ENCODE measurements around the gene PVR.

PVR gene

DNA sequence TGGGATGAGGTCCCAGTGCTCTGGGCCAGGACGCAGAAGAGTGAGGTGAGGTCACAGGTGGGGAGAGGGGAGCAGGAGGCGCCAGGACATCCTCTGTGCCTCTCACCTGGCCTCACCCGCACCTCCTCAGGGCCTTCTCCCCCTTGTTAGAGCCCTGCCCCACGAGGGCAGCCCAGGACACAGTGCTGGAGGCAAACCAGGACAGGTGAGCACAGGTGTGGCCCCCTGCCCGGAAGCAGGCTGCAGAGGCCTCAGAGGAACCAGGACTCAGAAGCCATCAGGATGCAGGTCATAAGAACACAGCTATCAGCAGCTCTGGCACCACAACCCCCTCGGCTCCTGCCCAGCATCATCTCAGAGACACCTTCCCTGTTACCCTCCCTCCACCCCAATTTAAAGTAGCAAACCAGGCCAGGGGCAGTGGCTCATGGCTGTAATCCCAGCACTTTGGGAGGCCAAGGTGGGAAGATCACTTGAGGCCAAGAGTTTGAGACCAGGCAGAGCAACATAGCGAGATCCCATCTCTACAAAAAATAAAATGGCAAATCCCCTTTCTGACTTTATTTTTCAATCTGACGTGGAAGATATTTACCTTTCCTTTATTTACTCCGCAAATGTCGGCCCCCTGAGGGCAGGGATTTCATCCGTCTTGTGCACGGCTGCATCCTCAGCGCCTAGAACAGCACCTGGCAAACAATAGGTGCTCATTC, 54.9 kb downstream of the PVR start, which contains the start of gene CEACAM16:
Gene CEACAM16 (plus strand): TSS at position 660 of the 710 bp plus-strand sequence. CDS start 2,306 bp downstream, outside the sequence.
- no peak within 1 kb of the TSS for H3K9ac ChIP-seq (ENCODE audit: low read depth, low read length)
- peaks cover 3% of the 10 kb centered on the region; the same call in 1 of the 2 replicates for H3K4me1 ChIP-seq (ENCODE audit: insufficient read depth, low read length)
- no peaks in the 10 kb centered on the region for H3K27me3 ChIP-seq (ENCODE audit: insufficient read depth, low read length)
- no peak within 1 kb of the TSS for H3K4me3 ChIP-seq (ENCODE audit: low read length)
- no peaks in the 10 kb centered on the region for H3K9me3 ChIP-seq (ENCODE audit: insufficient read depth, low read depth, low read length)
- H3K36me3 ChIP-seq (ENCODE audit: insufficient read depth, low read depth, low read length), result no peaks in the 10 kb centered on the region
- H3K27ac ChIP-seq (ENCODE audit: low read length), result no peak within 1 kb of the TSS

DNA sequence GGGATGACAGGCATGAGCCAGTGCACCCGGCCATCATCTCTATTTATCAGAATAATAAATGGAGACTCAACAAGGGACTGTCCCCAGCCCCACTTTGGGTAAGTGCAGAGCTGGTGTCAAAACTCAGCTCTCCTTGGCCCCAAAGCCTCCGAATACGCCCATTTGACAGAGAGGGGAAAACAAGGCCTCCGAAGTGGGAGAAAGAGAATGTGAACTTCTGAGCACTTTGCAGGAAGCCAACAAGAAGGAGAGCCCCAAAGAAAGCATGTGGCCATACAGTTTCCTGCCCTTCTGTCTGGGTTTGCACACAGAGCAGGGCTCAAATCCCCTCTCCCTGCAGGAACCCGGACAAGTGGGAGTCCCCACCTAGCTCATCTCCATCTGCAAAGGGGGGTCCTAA, 56.8 kb downstream of the PVR start:
- Histone ChIP-seq H3K27me3 (ENCODE audit: insufficient read depth, low read length) (no peaks in the 10 kb centered on the region), H3K36me3 (ENCODE audit: insufficient read depth, low read depth, low read length) (no peaks in the 10 kb centered on the region), H3K9me3 (ENCODE audit: insufficient read depth, low read depth, low read length) (no peaks in the 10 kb centered on the region), H3K4me3 (ENCODE audit: low read length) (no peak overlapping the region), H3K4me1 (ENCODE audit: insufficient read depth, low read length) (peaks cover 3% of the 10 kb centered on the region; the same call in 1 of the 2 replicates), H3K27ac (ENCODE audit: low read length) (no peak overlapping the region), H3K9ac (ENCODE audit: low read depth, low read length) (no peak overlapping the region; the same call in 1 of the 2 replicates)

DNA sequence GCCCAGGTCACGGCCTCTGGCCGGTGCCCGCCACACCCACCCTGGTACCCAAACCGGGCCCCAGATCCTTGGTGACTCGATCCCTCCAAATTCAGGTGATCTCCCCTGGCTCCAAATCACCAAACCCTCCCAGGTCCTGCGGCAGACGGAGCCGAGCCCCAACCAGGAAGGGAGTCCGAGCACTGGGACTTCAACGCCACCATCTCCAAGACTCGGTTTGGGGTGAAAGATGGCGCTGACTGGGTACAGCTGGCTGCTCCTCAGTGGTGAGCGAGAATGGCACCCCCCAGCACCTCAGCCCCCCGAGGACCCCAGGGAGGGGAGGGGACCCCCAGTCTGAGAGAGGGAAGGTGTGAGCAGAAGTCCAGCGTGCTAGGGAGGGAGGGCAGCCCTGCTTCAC, 57.5 kb downstream of the PVR start:
- H3K27me3 ChIP-seq (ENCODE audit: insufficient read depth, low read length), result no peaks in the 10 kb centered on the region
- no peaks in the 10 kb centered on the region for H3K36me3 ChIP-seq (ENCODE audit: insufficient read depth, low read depth, low read length)
- no peak overlapping the region for H3K27ac ChIP-seq (ENCODE audit: low read length)
- H3K4me3 ChIP-seq (ENCODE audit: low read length), result no peak overlapping the region
- no peak overlapping the region for H3K9ac ChIP-seq (ENCODE audit: low read depth, low read length)
- peaks cover 3% of the 10 kb centered on the region; the same call in 1 of the 2 replicates for H3K4me1 ChIP-seq (ENCODE audit: insufficient read depth, low read length)
- H3K9me3 ChIP-seq (ENCODE audit: insufficient read depth, low read depth, low read length), result no peaks in the 10 kb centered on the region

DNA sequence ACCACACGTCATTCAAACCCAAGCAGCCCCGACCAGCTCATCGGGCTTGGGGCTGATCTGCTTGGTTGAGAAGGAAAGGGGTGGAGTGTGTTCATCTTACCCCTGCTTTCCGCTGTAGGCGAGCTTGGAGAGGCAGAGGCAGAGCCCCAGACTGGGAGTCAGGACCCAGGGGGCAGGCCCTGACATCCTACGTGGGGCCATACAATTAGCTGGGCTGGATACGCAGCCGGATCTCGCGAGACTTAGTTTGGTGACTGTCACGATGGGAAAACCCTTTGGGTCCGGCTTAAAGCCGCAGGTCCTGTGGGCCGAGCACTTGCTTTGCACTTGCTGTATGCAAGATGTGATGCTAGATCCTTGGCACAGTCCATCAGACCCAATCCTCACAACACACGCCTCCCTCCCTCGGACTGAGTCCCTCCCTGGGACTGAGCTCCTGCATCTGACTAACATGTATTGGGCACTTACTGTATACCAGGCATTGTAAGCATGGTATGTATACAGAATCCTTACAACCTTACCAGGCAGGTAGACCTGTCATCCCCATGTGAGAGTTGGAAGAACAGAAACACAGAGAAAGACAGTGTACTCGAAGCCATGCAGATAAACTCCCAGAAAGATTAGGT, 59.0 kb downstream of the PVR start:
- H3K4me3 ChIP-seq (ENCODE audit: low read length), result no peak overlapping the region
- no peaks in the 10 kb centered on the region for H3K36me3 ChIP-seq (ENCODE audit: insufficient read depth, low read depth, low read length)
- no peak overlapping the region for H3K27ac ChIP-seq (ENCODE audit: low read length)
- H3K27me3 ChIP-seq (ENCODE audit: insufficient read depth, low read length), result no peaks in the 10 kb centered on the region
- H3K9ac ChIP-seq (ENCODE audit: low read depth, low read length), result no peak overlapping the region
- H3K4me1 ChIP-seq (ENCODE audit: insufficient read depth, low read length), result no peaks in the 10 kb centered on the region
- no peaks in the 10 kb centered on the region for H3K9me3 ChIP-seq (ENCODE audit: insufficient read depth, low read depth, low read length)

DNA sequence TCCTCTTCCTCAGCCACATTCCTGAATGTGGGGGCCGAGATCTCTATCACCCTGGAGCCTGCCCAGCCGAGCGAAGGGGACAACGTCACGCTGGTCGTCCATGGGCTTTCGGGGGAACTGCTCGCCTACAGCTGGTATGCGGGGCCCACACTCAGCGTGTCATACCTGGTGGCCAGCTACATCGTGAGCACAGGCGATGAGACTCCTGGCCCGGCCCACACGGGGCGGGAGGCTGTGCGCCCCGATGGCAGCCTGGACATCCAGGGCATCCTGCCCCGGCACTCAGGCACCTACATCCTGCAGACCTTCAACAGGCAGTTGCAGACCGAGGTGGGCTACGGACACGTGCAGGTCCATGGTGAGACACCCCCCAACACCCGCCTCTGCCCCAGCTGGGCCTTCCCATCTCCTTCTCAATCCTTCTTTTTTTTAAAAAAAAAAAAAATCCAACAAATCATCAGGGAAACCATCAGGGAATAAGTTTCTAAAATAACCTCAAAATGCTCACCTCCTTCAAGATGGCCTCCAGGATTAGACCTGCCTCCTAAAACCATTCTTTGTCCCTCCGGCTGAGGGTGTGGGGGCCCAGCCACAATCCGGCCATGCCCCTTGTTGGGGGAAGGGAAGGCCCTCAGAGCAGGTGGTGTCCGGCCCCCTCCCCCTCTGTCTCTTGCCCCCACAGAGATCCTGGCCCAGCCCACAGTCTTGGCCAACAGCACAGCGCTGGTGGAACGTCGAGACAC, 59.8 kb downstream of the PVR start:
- Histone ChIP-seq H3K4me1 (ENCODE audit: insufficient read depth, low read length) (no peaks in the 10 kb centered on the region), H3K36me3 (ENCODE audit: insufficient read depth, low read depth, low read length) (no peaks in the 10 kb centered on the region), H3K27ac (ENCODE audit: low read length) (no peak overlapping the region)

DNA sequence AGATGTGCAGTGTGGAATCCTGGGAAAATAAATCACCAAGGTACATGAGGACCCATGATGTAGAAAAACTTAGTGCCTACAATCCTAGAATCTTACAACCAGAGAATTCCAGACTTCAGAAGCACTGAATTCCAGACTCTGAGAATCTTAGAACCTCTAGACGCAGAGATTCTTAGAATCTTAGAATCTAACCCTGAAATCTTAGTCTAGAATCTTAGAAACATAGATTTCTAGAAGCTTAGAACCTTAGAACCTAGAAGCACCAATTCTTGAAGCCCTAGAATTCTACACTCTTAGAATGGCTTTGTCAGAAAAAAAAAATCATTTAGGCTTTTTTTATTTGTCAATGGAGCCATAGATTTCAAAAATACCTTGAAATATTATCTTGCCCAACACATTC, 61.3 kb downstream of the PVR start:
- Histone ChIP-seq H3K9ac (ENCODE audit: low read depth, low read length) (no peak overlapping the region), H3K4me1 (ENCODE audit: insufficient read depth, low read length) (no peaks in the 10 kb centered on the region)

More for the DNA sequence above, 59.8 kb downstream of the PVR start:
- H3K9ac ChIP-seq (ENCODE audit: low read depth, low read length), result no peak overlapping the region
- H3K4me3 ChIP-seq (ENCODE audit: low read length), result no peak overlapping the region
- no peaks in the 10 kb centered on the region for H3K9me3 ChIP-seq (ENCODE audit: insufficient read depth, low read depth, low read length)
- no peaks in the 10 kb centered on the region for H3K27me3 ChIP-seq (ENCODE audit: insufficient read depth, low read length)

DNA sequence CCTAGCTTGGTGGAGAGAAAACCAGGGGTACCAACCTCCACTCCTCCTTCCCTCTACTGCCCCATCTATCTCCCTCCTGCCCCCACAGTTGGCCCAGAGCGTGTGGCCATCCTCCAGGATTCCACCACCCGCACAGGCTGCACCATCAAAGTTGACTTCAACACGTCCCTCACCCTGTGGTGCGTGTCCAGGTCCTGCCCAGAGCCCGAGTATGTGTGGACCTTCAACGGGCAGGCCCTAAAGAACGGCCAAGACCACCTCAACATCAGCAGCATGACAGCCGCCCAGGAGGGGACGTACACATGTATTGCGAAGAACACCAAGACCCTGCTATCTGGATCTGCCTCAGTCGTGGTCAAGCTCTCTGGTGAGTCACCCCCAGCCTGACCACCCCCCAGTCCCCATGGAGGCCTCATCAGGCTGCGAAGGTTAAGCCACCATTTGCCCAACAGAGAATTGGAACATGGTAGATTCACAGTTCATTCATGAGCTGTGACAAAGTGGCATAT, 61.8 kb downstream of the PVR start:
- no peaks in the 10 kb centered on the region for H3K9me3 ChIP-seq (ENCODE audit: insufficient read depth, low read depth, low read length)
- H3K4me1 ChIP-seq (ENCODE audit: insufficient read depth, low read length), result no peaks in the 10 kb centered on the region
- H3K36me3 ChIP-seq (ENCODE audit: insufficient read depth, low read depth, low read length), result no peaks in the 10 kb centered on the region
- H3K27ac ChIP-seq (ENCODE audit: low read length), result no peak overlapping the region
- no peak overlapping the region for H3K9ac ChIP-seq (ENCODE audit: low read depth, low read length)
- H3K4me3 ChIP-seq (ENCODE audit: low read length), result no peak overlapping the region
- no peaks in the 10 kb centered on the region for H3K27me3 ChIP-seq (ENCODE audit: insufficient read depth, low read length)

More for the DNA sequence above, 61.3 kb downstream of the PVR start:
- Histone ChIP-seq H3K9me3 (ENCODE audit: insufficient read depth, low read depth, low read length) (no peaks in the 10 kb centered on the region), H3K27me3 (ENCODE audit: insufficient read depth, low read length) (no peaks in the 10 kb centered on the region), H3K4me3 (ENCODE audit: low read length) (no peak overlapping the region), H3K36me3 (ENCODE audit: insufficient read depth, low read depth, low read length) (no peaks in the 10 kb centered on the region), H3K27ac (ENCODE audit: low read length) (no peak overlapping the region)

DNA sequence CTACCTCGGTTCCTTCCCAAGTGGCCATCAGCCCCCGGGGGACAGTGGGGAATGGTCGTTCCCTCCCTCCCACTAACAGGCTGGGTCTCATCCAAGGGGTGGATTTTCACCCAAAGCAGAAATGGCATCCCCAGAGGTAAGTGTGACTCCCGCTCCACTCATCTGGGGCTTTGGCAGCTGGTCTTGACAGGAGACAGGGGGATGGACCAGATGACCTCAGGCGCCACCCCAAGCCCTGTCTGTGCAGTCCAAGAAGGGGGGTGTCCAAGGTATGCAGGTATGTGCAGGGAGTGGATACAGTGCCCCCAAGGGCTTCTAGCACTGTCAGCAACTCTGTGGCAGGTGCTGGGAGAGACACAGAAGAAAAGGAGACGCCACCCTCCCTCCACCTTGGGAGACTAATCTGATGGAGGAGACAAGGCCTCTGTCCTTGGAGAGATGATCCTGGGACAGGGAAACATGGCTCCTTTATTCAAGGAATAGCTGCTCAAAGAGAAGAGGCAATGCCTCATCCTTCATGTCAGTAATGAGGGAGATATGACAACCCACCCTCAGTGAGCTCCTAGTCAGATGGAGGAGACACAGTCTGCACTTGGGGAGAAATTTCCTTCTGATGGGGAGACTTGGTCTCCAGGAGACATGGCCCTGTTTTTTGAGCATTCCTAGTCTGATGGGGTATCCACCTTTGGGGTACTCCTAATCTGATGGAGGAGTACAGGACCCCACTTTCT, 63.0 kb downstream of the PVR start:
- Histone ChIP-seq H3K4me3 (ENCODE audit: low read length) (no peak overlapping the region), H3K9me3 (ENCODE audit: insufficient read depth, low read depth, low read length) (no peaks in the 10 kb centered on the region), H3K27me3 (ENCODE audit: insufficient read depth, low read length) (no peaks in the 10 kb centered on the region), H3K9ac (ENCODE audit: low read depth, low read length) (no peak overlapping the region), H3K27ac (ENCODE audit: low read length) (no peak overlapping the region), H3K36me3 (ENCODE audit: insufficient read depth, low read depth, low read length) (no peaks in the 10 kb centered on the region), H3K4me1 (ENCODE audit: insufficient read depth, low read length) (no peaks in the 10 kb centered on the region)

DNA sequence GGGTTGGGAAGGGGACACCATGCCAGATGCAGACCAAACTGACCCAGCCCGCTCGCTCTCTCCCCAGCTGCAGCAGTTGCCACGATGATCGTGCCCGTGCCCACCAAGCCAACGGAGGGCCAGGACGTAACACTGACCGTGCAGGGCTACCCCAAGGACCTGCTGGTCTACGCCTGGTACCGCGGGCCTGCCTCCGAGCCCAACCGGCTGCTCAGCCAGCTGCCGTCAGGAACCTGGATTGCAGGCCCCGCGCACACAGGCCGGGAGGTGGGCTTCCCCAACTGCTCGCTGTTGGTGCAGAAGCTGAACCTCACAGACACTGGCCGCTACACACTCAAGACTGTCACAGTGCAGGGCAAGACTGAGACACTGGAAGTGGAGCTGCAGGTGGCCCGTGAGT, 64.1 kb downstream of the PVR start:
- no peaks in the 10 kb centered on the region for H3K27me3 ChIP-seq (ENCODE audit: insufficient read depth, low read length)
- no peak overlapping the region for H3K27ac ChIP-seq (ENCODE audit: low read length)
- H3K9ac ChIP-seq (ENCODE audit: low read depth, low read length), result no peak overlapping the region
- H3K9me3 ChIP-seq (ENCODE audit: insufficient read depth, low read depth, low read length), result no peaks in the 10 kb centered on the region
- no peaks in the 10 kb centered on the region for H3K4me1 ChIP-seq (ENCODE audit: insufficient read depth, low read length)
- no peaks in the 10 kb centered on the region for H3K36me3 ChIP-seq (ENCODE audit: insufficient read depth, low read depth, low read length)
- H3K4me3 ChIP-seq (ENCODE audit: low read length), result no peak overlapping the region

DNA sequence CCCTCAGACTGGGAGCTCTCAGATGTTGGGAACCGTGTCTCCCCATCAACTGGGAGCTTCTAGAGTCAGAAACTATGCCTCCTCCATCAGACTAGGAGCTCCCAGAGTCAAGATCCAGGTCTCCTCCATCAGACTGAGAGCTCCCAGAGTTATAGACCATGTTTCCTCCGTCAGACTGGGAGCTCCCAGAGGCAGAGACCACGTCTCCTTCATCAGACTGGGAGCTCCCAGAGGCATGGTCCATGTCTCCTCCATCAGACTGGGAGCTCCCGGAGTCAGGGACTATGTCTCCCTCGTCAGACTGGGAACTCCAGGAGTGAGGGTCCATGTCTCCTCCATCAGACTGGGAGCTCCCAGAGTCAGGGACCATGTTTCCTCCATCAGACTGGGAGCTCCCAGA, 65.2 kb downstream of the PVR start:
- Histone ChIP-seq H3K9me3 (ENCODE audit: insufficient read depth, low read depth, low read length) (no peaks in the 10 kb centered on the region), H3K36me3 (ENCODE audit: insufficient read depth, low read depth, low read length) (no peaks in the 10 kb centered on the region), H3K4me1 (ENCODE audit: insufficient read depth, low read length) (no peaks in the 10 kb centered on the region), H3K4me3 (ENCODE audit: low read length) (no peak overlapping the region), H3K9ac (ENCODE audit: low read depth, low read length) (no peak overlapping the region), H3K27ac (ENCODE audit: low read length) (no peak overlapping the region), H3K27me3 (ENCODE audit: insufficient read depth, low read length) (no peaks in the 10 kb centered on the region)

Data from iPS-20b (cell line).